Stimulated activated CD4-positive, alpha-beta T cell treated with anti-CD3 and anti-CD28 coated beads, Interleukin-2, amount 100 ng/mL, for 24 hours (primary cell): ENCODE results near the gene ARHGEF28.

ENCODE experiments used
- DNase-seq, 2 donors: peaks; one replicate each; pipeline ENCODE4 v3.0.0-alpha.2; 2020

Gene ARHGEF28

GRCh38 chr5:73789851-73790281, 163.9 kb downstream of the ARHGEF28 start:
- DNase-seq, result no peak

- no peak for DNase-seq
Measured at GRCh38 chr5:73791389-73791788, 165.4 kb downstream of the ARHGEF28 start.

DNA sequence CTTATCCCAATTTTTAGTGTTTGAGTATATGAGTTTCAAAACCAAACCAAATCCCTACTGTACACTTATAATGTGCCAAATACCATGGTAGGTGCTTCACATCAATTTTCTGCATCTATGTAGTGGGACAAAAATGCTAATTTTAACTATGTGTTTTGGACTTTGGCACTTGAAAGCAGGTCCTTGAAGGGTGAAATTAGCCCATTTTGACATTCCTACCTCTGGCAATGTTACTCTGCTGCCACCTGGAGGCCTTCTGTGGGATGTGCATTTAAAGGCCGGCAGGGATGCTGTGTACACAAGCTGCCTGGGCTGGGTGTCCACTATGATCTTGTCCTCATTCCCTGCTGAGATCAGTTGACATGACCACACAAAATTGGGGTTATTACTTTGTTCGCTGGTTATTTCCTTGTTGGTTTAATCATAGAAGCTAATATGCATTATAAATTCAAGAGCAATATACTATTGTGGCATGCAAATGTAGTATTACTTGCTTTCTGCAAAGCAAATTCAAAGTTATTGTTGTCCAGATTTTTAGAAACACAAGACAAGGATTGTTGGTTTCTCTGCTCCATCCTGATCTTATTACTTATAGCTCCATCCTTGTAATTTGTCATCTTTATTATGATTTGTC, 166.8 kb downstream of the ARHGEF28 start:
- peak; percentile 69 to 72 for DNase-seq

- no peak for DNase-seq
Measured at GRCh38 chr5:73793911-73794310, 167.9 kb downstream of the ARHGEF28 start.

GRCh38 chr5:73796164-73797131, 170.5 kb downstream of the ARHGEF28 start:
- DNase-seq, result peak in 1 of 2 donors; percentile 3

GRCh38 chr5:73797132-73797510, 171.1 kb downstream of the ARHGEF28 start:
- DNase-seq, result no peak

DNA sequence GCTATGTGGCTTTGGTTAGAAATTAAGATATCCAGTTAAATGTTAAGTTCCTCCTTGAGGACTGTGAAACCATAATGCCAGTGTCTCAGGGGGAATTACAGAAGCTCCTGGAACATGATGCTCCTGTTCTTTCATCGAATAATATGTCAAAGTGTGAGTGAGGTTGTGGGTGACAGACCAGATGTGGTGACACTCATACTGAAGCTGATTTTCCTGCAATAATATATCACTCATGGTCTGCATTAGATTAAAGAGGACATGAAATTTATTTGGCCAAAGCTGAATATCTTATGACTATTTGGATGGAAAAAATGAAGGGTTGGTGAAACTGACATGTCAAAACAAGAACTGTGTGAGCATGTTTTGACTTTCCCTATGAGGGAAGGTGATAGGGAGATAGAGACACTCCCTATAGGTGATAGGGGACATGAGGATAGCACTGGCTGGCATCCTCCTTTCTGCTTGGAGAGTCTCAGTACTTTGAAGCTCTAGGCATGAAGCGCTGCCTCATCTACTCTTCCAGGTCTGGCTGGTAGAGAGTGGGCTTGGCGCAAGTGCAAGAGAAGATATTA, 173.5 kb downstream of the ARHGEF28 start:
- no peak for DNase-seq

- no peak for DNase-seq
Measured at GRCh38 chr5:73801686-73802085, 175.7 kb downstream of the ARHGEF28 start.

- no peak for DNase-seq
Measured at GRCh38 chr5:73805449-73805848, 179.5 kb downstream of the ARHGEF28 start.

DNA sequence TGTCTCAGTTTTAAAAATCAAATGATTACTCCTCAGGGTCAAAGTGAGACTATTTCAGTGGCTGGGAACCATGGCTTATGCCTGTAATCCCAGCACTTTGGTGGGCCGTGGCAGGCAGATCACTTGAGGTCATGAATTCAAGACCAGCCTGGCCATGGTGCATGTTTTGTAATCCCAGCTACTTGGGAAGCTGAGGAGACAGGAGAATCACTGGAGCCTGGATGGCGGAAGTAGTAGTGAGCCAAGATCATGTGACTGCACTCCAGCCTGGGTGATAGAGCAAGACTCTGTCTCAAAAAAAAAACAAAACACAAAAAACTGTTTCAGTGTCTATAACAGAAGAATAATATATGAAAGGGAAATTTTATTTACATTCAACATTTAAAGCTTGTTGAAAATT, 182.9 kb downstream of the ARHGEF28 start:
- DNase-seq, result no peak

DNA sequence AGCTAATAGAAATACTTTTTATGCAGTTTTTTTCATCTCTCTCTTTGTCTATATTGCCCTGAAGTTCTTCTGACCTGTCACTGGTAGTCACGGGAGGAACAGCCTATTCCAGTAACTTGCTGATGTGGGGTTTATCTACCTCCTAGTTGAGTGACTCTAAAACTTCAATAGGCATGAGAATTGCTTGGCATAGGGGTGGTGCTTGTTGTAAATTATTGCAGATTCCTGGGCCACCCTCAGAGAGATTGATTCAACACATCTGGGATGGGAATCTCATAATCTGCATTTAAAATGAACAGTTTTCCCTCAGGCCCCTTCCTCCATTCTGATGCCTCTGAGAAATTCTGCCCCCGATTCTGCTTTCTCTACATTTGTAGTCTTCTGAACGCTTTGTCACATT, 184.4 kb downstream of the ARHGEF28 start:
- DNase-seq, result no peak

DNA sequence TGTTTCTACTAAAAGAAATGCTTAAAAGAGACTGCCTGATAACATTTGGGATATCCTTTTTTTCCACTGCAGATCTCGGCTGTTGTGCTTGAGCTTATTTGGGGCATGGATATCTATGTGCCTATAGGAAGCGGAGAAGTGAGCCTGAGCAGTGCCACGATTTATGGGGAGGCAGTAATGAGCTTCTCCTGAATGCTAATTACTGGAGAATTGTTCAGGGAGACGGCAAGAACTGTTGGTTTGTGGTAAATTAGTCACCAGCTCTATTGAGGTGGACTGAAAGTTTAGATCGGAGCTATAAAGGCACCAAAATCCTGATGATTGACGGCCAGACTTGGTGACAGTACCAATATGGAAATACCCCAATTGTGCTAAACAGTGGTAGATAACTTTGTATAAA, 186.5 kb downstream of the ARHGEF28 start:
- no peak for DNase-seq

DNA sequence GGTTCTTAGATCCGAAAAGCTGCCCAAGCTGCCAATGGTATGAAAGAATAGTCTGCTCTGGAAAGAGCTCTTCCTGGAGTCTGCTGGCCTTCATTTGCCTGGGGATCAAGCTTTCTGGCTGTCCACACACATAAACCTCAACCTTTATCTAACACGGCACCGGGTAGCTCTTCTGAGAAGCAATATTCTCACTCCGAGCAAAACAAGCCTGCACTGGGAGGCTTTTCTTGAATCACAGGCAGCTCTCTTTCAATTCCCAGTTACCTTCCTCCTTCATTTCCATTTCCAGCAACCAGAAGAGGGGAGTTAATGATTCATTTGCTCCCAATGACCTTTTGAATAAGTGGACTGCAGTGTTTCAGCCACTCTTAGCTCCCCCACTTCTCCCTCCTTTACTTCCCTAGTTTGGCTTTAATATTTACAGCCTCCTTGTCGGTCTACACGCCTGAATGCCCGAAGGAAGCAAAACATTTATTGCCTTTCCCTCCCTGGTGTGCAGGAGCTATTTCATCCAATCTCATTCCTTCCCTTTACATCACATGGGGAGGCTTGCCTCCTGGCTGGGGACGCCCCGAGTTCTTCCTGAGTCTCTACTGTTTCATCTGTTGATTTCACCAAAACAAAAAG, 187.1 kb downstream of the ARHGEF28 start:
- DNase-seq, result no peak

DNA sequence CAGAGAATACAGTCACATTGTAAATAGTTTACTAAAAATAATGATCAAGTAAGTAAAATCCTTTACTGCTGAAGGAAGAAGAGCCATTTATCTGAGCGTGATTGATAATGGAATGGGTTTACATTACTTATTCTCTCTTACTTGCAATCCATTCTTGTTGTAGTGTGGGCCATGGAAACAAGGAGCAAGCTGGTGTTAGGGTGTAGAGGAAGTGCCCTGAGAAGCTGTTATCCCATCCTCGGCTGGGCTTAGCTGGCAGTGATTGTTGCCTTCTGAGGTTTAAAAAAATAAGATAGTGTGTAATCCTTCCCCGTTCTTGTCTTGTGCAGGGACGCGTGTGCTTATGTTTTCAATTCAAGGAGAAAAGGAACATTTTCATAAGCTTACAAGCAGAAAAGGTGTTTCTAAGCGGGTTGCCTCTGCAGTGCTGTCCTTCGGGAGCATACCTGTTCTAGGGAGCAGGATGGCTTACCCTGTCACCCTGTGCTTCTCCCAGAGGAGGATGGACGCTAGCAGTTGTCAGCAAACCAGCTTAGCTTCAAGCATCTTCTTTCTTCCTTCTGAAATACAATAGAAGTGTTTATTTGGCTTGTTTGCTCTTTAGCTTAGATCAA, 188.3 kb downstream of the ARHGEF28 start:
- DNase-seq, result no peak

DNA sequence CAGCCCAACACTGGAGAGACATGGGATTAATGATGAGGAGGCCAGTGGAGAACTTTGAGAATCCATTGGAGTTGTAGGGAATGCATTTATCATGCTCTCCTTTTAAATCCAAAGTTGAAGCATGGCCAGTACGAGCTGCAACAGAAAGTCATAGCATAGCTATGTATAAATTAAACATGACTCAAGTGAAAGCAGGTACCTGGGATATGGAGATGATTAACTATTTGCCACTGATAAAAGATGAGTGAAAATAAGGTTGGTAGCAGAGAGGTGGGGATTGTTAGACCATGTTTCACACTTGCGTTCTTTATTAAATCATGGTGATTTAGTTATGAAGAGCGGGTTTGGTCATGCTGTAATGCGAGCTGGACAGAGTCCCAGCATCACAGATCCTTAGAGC, 189.6 kb downstream of the ARHGEF28 start:
- DNase-seq, result no peak

- no peak for DNase-seq
Measured at GRCh38 chr5:73816656-73817420, 190.8 kb downstream of the ARHGEF28 start.

- no peak for DNase-seq
Measured at GRCh38 chr5:73818357-73818756, 192.4 kb downstream of the ARHGEF28 start.

DNA sequence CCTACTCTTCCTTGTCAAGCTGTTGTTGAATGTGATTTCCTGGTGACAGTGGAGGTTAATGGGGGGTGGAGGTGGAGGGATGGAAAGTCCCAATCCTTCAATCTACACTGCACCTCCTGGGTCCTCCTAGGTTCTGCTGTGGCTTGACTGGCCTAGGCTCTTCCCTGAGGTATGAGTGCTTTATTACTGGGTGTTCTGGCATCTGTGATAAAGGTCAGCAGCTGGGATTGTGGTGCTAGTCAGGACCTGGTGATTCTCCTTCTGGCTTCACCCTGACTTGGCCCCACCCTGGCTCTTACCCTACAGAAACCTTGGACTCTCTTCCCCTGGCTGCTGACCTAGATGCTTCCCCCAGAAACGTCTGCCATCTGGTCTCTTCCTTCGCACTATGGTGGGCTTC, 194.3 kb downstream of the ARHGEF28 start:
- DNase-seq, result no peak

GRCh38 chr5:73821003-73821402, 195.0 kb downstream of the ARHGEF28 start:
- DNase-seq, result no peak

- no peak for DNase-seq
Measured at GRCh38 chr5:73822278-73822988, 196.4 kb downstream of the ARHGEF28 start.

GRCh38 chr5:73822989-73823339, 197.0 kb downstream of the ARHGEF28 start:
- no peak for DNase-seq

DNA sequence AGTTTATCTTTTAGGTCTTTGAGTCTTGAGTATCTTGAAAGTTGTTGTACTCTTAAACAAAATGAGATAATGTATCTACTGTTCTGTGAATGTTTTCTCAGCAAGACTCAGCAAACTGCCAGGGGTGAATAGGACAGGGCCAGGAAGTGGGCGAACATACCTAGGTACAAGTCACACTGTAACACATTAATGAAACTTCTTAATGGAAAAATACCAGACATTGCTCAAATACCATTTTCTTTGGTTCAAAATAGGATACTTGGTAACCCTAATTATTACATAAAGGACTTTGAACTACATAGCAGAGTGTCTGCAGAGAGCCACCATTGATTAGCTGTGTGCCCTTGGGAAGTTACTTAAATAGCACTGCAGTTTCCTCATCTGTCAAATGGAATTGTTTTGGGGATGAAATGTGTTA, 197.5 kb downstream of the ARHGEF28 start:
- no peak for DNase-seq
